Subcutaneous abdominal adipose tissue (tissue), 5 donors: ENCODE measurements around the gene KRTAP4-7.
"Not testable (repeated sequence)": the region's sequence is repeated elsewhere in the genome, so short reads cannot be mapped to it uniquely, and the experiment has no call there.

ENCODE experiments used
- H3K27ac ChIP-seq: one replicate; pipeline ENCODE4 v1.7.0; 2013; ENCODE audit warnings: low read depth, mild to moderate bottlenecking, inconsistent platforms, low read length, moderate library complexity
- H3K27me3 ChIP-seq, 5 donors: one replicate each; pipeline ENCODE4 v1.7.0; 2013; ENCODE audit warnings: low read length in 5 of 5, inconsistent platforms in 1 of 5; ENCODE audit not compliant: control insufficient read depth in 5 of 5, insufficient read depth in 4 of 5
- H3K36me3 ChIP-seq, 5 donors: one replicate each; pipeline ENCODE4 v1.7.0; 2013; ENCODE audit warnings: low read length in 5 of 5; ENCODE audit not compliant: control insufficient read depth in 5 of 5, insufficient read depth in 5 of 5
- H3K4me1 ChIP-seq, 5 donors: one replicate each; pipeline ENCODE4 v1.7.0; 2013; ENCODE audit warnings: low read length in 5 of 5, mild to moderate bottlenecking in 3 of 5, moderate library complexity in 1 of 5; ENCODE audit not compliant: control insufficient read depth in 5 of 5, insufficient read depth in 5 of 5
- H3K4me3 ChIP-seq, 5 donors: one replicate each; pipeline ENCODE4 v1.7.0; 2013; ENCODE audit warnings: low read length in 5 of 5, low read depth in 1 of 5
- H3K9ac ChIP-seq, 5 donors: one replicate each; pipeline ENCODE4 v1.7.0; 2013; ENCODE audit warnings: low read length in 5 of 5, mild to moderate bottlenecking in 4 of 5, moderate library complexity in 3 of 5
- H3K9me3 ChIP-seq, 5 donors: one replicate each; pipeline ENCODE4 v1.7.0; 2013; ENCODE audit warnings: low read length in 5 of 5; ENCODE audit not compliant: control insufficient read depth in 5 of 5
- donor health status: healthy.
- donor health status: healthy.
- donor health status: healthy.
- donor health status: healthy.
- donor health status: healthy.

Gene KRTAP4-7

DNA sequence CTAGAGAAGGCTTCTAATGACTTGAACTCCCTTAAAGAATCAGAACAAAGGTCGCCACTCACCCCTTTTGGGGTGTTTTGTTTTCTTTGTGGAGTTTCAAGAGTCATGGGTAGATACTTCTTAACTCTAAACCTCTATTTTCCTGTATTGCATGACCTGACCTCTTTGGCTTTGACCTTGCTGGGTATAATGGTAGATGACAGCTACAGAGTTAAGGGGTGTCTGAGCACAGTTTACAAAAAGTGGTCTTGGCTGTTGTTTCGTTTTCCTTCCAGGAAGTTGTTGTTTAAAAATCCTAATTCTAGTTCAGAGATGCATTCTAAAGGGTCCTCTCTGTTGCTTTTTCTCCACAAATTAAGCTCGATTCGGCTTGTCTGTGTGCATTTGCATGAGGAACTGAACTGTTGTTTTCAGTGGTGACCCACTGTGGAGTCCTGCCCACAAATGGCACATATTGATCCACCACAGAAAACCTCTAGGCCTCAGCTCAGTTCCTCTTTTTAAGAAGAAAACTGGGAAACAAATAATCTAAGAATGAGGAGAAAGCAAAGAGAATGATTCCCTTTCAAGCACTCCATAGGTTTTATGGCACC lies 4.9 kb downstream of the KRTAP4-7 start:
- H3K9ac ChIP-seq, H3K4me1 ChIP-seq, H3K36me3 ChIP-seq, H3K27ac ChIP-seq, H3K4me3 ChIP-seq, H3K27me3 ChIP-seq, H3K9me3 ChIP-seq: not testable (repeated sequence)

DNA sequence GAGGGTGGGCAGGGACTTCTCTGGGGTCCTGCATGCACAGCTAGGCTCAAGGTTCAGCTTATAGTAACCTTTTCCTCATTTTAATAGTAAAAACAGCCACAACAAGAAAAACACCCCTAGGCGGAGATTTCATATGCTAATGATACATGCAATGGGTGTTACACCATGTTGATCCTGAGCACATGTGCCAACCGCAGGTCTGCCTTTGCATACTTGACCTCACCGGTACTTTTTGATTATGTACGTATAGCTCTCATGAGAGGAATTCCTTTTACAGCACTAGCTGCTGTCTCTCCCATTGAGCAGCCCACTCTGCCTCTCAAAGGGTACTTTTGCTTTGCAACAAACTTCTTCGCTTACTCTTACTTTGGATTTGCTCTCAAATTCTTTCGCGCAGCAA lies 12.1 kb downstream of the KRTAP4-7 start:
- Histone ChIP-seq H3K9ac (no peak overlapping the region), H3K4me1 (no peaks in the 10 kb centered on the region), H3K27me3 (peaks cover 0 to 2% (median 0%) of the 10 kb centered on the region in 5 donors), H3K9me3 (no peaks in the 10 kb centered on the region), H3K4me3 (no peak overlapping the region), H3K36me3 (no peaks in the 10 kb centered on the region), H3K27ac (no peak overlapping the region)

DNA sequence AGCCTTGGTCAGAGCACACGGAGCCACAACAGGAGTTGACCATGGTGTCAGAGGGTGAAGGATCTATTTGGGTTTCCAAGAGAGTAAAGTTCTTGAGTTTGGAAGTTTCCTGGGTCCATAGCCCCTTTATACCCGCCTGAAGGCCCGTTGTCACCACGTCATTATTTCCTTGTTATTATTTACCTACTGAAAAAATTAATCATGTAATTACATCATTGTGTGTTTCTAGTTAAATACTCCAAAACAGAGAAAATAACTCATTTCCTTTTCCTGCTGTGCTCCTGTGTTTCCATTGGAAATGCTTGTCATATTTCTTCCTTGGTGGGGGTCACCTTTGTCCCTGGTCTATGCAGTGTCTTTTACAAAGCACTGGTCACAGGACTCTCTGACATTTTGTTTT lies 14.1 kb downstream of the KRTAP4-7 start, which contains the start of gene KRTAP4-8:
TSS of gene KRTAP4-8 (minus strand) at position 101 of the 400 bp plus-strand sequence. CDS start at position 43, 58 bp downstream.
- peaks cover 0 to 2% (median 0%) of the 10 kb centered on the region in 5 donors for H3K27me3 ChIP-seq
- H3K27ac ChIP-seq: no peak within 1 kb of the TSS
- H3K36me3 ChIP-seq: no peaks in the 10 kb centered on the region
- H3K4me3 ChIP-seq: no peak within 1 kb of the TSS
- H3K9me3 ChIP-seq: no peaks in the 10 kb centered on the region
- H3K4me1 ChIP-seq: no peaks in the 10 kb centered on the region
- no peak within 1 kb of the TSS for H3K9ac ChIP-seq

DNA sequence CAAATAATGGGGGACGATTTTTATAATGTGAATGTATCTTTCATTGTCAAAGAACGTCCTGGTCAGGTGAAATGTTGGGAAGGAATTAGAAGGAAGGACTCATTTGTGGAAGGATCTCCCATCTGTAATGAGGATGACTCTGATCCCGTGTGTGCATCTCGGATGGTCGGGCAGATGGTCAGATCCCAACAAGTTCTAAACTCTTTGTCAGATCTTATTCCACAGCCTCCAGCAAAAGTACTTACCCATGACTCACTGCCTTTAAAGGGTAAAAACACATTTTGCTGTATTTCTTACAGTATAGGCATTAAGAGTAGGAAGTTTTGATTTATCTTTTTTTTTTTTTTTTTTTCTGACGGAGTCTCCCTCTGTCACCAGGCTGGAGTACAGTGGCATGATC lies 14.5 kb downstream of the KRTAP4-7 start:
- Histone ChIP-seq H3K27ac (no peak overlapping the region), H3K9me3 (no peaks in the 10 kb centered on the region), H3K36me3 (no peaks in the 10 kb centered on the region), H3K4me3 (no peak overlapping the region), H3K4me1 (no peaks in the 10 kb centered on the region), H3K27me3 (peaks cover 0 to 2% (median 0%) of the 10 kb centered on the region in 5 donors), H3K9ac (no peak overlapping the region)

DNA sequence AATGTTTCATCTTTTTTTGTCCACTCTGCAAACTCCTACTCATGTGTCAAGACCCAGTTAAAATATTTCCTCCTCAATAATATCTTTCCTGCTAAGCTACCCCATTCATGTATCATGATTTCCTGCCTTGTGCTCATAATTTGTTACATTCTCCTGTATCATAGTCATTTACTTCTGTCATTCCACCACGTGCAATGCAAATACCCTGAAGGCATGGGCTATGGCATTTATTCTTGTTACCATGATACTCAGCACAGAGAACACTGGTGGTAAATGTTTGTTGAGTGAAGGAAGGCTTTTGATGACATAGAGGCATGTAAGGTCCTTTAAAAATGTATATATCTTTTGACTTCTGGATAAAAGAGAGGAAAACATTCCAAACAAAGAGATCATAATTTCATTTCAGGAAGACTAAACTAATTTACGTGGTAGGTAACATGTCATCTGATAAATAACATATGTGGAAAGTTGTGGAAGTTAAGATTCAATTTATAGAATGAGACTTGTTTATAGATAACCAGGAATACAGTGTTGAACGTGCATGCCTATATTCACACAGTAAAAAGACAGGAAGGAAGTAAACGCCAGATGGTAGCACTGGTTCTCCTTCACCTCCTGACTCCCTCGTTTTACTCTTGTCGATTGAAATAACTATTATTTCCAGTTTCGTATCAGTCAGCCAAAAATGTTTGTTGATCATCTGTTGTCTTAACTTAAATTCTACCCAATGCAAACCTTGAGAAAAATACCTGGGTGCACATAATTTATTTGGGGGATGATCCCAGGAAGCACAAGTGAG lies 15.9 kb downstream of the KRTAP4-7 start:
- H3K27me3 ChIP-seq, H3K36me3 ChIP-seq, H3K27ac ChIP-seq, H3K9ac ChIP-seq, H3K9me3 ChIP-seq, H3K4me1 ChIP-seq, H3K4me3 ChIP-seq: not testable (repeated sequence)

DNA sequence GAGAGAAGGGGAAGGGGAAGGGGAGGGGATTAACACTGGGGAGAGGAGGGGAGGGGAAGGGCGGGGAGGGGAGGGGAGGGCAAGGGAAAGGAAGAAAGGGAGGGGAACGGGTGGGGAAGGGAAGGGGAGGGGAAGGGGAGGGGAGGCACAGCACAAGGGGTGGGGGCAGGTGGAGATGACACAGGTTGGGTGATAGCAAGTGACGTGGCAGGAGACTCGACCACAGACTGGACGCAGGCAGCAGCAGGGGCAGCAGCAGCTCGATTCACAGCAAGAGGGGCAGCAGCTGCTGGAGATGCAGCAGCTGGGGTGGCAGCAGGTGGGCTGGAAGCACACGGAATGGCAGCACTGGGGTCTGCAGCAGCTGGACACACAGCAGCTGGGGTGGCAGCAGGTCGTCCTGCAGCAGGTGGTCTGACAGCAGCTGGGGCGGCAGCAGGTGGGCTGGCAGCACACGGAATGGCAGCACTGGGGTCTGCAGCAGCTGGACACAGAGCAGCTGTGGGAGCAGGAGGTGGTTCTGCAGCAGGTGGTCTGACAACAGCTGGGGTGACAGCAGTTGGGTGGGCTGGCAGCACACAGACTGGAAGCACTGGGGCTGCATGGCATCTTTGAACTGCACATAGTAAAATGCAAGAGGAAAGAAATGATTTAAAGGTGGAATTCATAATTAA lies 17.8 kb downstream of the KRTAP4-7 start, which contains the start of gene KRTAP4-16:
TSS of gene KRTAP4-16 (minus strand) at position 624 of the 674 bp plus-strand sequence. CDS start at position 624, 0 bp downstream.
- no peaks in the 10 kb centered on the region for H3K9me3 ChIP-seq
- no peak within 1 kb of the TSS for H3K27ac ChIP-seq
- no peaks in the 10 kb centered on the region for H3K4me1 ChIP-seq
- H3K9ac ChIP-seq: no peak within 1 kb of the TSS
- H3K36me3 ChIP-seq: no peaks in the 10 kb centered on the region
- H3K4me3 ChIP-seq: no peak within 1 kb of the TSS
- H3K27me3 ChIP-seq: peaks cover 0 to 2% (median 0%) of the 10 kb centered on the region in 5 donors

DNA sequence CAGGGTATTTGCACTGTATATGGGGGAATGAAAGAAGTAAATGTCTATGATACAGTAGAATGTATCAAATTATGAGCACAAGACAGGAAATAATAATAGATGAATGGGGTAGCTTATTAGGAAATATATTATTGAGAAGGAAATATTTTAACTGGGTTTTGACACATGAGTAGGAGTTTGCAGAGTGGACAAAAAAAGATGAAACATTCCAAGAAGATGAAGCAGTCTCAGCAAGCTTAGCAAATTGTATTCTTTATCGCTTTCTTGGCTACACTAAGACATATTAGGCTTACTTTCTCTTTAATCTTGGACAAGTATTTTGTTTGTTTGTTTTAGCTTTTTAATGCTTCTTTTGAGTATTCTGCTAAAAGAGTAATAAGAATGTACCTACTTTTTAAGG lies 19.9 kb downstream of the KRTAP4-7 start:
- no peaks in the 10 kb centered on the region for H3K36me3 ChIP-seq
- peaks cover 0 to 5% (median 0%) of the 10 kb centered on the region in 5 donors for H3K27me3 ChIP-seq

DNA sequence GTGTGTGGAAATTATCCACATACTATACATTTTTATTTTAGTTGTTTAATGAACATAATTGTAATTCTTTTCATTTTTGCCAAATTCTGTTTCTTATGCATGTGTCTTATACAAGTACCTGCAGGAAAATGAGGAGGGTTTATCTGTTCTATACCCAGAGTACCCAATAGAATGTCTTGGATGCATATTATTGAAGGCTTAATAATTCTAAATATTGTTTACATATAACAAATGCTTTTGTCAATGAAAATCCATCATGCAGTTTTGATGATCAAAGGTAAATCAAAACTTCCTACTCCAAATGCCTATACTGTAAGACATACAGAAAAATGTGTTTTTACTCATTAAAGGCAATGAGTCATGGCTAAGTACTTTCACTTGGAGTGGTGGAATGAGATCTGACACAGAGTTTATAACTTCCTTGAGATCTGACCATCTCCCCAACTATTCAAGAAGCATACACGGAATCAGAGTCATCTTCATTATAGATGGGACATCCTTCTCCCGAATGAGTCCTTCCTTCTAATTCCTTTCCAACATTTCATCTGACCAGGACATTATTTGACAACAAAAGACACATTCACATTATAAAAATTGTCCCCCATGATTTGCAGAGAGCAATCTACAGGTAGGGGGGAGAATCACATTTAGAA lies 20.6 kb downstream of the KRTAP4-7 start:
- H3K4me1 ChIP-seq, H3K4me3 ChIP-seq, H3K27ac ChIP-seq, H3K9me3 ChIP-seq, H3K9ac ChIP-seq, H3K36me3 ChIP-seq, H3K27me3 ChIP-seq: not testable (repeated sequence)

More for the DNA sequence above, 19.9 kb downstream of the KRTAP4-7 start:
- Histone ChIP-seq H3K27ac (no peak overlapping the region), H3K9me3 (no peaks in the 10 kb centered on the region), H3K4me1 (no peaks in the 10 kb centered on the region), H3K4me3 (no peak overlapping the region), H3K9ac (no peak overlapping the region)

DNA sequence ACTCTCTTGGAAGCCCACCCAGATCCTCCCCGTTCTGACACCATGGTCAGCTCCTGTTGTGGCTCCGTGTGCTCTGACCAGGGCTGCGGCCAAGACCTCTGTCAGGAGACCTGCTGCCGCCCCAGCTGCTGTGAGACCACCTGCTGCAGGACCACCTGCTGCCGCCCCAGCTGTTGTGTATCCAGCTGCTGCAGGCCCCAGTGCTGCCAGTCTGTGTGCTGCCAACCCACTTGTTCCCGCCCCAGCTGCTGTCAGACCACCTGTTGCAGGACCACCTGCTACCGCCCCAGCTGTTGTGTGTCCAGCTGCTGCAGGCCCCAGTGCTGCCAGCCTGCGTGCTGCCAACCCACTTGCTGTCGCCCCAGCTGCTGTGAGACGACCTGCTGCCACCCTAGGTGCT lies 21.4 kb downstream of the KRTAP4-7 start, which contains the start of gene KRTAP4-9:
TSS of gene KRTAP4-9 (plus strand) at position 43 of the 400 bp plus-strand sequence. CDS start at position 43, 0 bp downstream.
- H3K36me3 ChIP-seq, H3K27ac ChIP-seq, H3K9me3 ChIP-seq, H3K4me1 ChIP-seq, H3K4me3 ChIP-seq, H3K27me3 ChIP-seq, H3K9ac ChIP-seq: not testable (repeated sequence)
